Hematopoietic multipotent progenitor cell (in vitro differentiated cells): Measurements from ENCODE around the gene BCL2L14. TPM values are rescaled to one million over a fixed set of nuclear protein-coding genes. Genes with fewer than 3 reads are reported as not detected.

ENCODE experiments used
- total RNA-seq: library from RNA; depleted of rRNA; stranded (reverse); fragments of >200 nt; gene quantifications from one replicate; pipeline ENCODE4 v1.2.3, GENCODE V29; 2012

BCL2L14 gene
- total RNA-seq, 1 donor: not detected

Other genes starting within 250 kb of the BCL2L14 start
- gene LRP6, start 196.1 kb downstream of the BCL2L14 start, total RNA-seq: 17.5 TPM